HEK293T (cell line): ENCODE data around the gene CTNNBL1.

Experiments used
- CTCF ChIA-PET: fragments of 350-600 bp; formaldehyde crosslinking; extraction: SDS; loops from one replicate; lab custom pipeline; 2021; ENCODE audit warnings: antibody characterized with exemption, inconsistent platforms; lab: Yijun Ruan, JAX
- POLR2A ChIA-PET: fragments of 350-600 bp; formaldehyde crosslinking; extraction: SDS; loops from one replicate; lab custom pipeline; 2020; ENCODE audit warnings: antibody characterized with exemption, inconsistent platforms; lab: Yijun Ruan, JAX
- DNase-seq: peaks from one replicate; pipeline ENCODE4 v3.0.0; 2012; ENCODE audit warnings: mixed read lengths; ENCODE audit errors: extremely low spot score
- ARNT ChIP-seq: fragments of 450-650 bp; IDR thresholded peaks from 2 replicates; pipeline ENCODE4 v1.6.1; 2017; ENCODE audit warnings: mild to moderate bottlenecking
- BHLHE40 ChIP-seq: fragments of 450-650 bp; IDR thresholded peaks from 2 replicates; pipeline ENCODE4 v1.6.1; 2016; ENCODE audit warnings: mild to moderate bottlenecking, moderate library complexity, borderline replicate concordance
- CTBP1 ChIP-seq: fragments of 450-650 bp; IDR thresholded peaks from 2 replicates; pipeline ENCODE4 v1.6.1; 2016; ENCODE audit warnings: borderline replicate concordance
- ELF4 ChIP-seq: fragments of 450-650 bp; IDR thresholded peaks from 2 replicates; pipeline ENCODE4 v1.6.1; 2017; ENCODE audit warnings: antibody characterized with exemption
- FOXA1 ChIP-seq: fragments of 450-650 bp; IDR thresholded peaks from 2 replicates; pipeline ENCODE4 v1.6.1; 2016; ENCODE audit warnings: mild to moderate bottlenecking
- FOXK2 ChIP-seq: fragments of 450-650 bp; IDR thresholded peaks from 2 replicates; pipeline ENCODE4 v1.6.1; 2016; ENCODE audit warnings: mild to moderate bottlenecking
- FOXM1 ChIP-seq: fragments of 450-650 bp; IDR thresholded peaks from 2 replicates; pipeline ENCODE4 v1.6.1; 2017; ENCODE audit warnings: mild to moderate bottlenecking, borderline replicate concordance
- HDGF ChIP-seq: fragments of 450-650 bp; IDR thresholded peaks from 2 replicates; pipeline ENCODE4 v1.6.1; 2017; ENCODE audit warnings: antibody characterized with exemption, borderline replicate concordance
- L3MBTL2 ChIP-seq: fragments of 450-650 bp; conservative IDR thresholded peaks from 2 replicates; pipeline ENCODE4 v1.6.1; 2016; ENCODE audit warnings: mild to moderate bottlenecking
- LEF1 ChIP-seq: fragments of 450-650 bp; IDR thresholded peaks from 2 replicates; pipeline ENCODE4 v1.6.1; 2017; ENCODE audit warnings: mild to moderate bottlenecking, borderline replicate concordance
- NFRKB ChIP-seq: fragments of 450-650 bp; IDR thresholded peaks from 2 replicates; pipeline ENCODE4 v1.6.1; 2016; ENCODE audit warnings: mild to moderate bottlenecking, moderate library complexity
- SP1 ChIP-seq: fragments of 450-650 bp; IDR thresholded peaks from 2 replicates; pipeline ENCODE4 v1.6.1; 2017
- SUZ12 ChIP-seq: fragments of 450-650 bp; IDR thresholded peaks from 2 replicates; pipeline ENCODE4 v1.6.1; 2016; ENCODE audit warnings: mild to moderate bottlenecking
- TARDBP ChIP-seq: fragments of 450-650 bp; IDR thresholded peaks from 2 replicates; pipeline ENCODE4 v1.6.1; 2016
- ZNF384 ChIP-seq: fragments of 450-650 bp; IDR thresholded peaks from 2 replicates; pipeline ENCODE4 v1.6.1; 2016
- TF ChIP-seq, protein P1 (sequence below): fragments of 450-650 bp; IDR thresholded peaks from 2 replicates; pipeline ENCODE4 v1.6.1; 2016

CTNNBL1 gene

GRCh38 chr20:37728635-37728983 is 34.8 kb downstream of the CTNNBL1 start:
- ChIA-PET CTCF (interaction anchor here (0.6 kb wide), 1 partner anchor 329 kb away, joined by 3 read pairs; no protein-coding TSS in a partner anchor), POLR2A (no interaction called here)
- no peak for TF ChIP-seq BHLHE40
- no peak for TF ChIP-seq HDGF
- TF ChIP-seq, protein P1, sequence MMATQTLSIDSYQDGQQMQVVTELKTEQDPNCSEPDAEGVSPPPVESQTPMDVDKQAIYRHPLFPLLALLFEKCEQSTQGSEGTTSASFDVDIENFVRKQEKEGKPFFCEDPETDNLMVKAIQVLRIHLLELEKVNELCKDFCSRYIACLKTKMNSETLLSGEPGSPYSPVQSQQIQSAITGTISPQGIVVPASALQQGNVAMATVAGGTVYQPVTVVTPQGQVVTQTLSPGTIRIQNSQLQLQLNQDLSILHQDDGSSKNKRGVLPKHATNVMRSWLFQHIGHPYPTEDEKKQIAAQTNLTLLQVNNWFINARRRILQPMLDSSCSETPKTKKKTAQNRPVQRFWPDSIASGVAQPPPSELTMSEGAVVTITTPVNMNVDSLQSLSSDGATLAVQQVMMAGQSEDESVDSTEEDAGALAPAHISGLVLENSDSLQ: no peak
- no peak for TF ChIP-seq ZNF384
- TF ChIP-seq NFRKB: no peak
- TF ChIP-seq TARDBP: no peak
- no peak for DNase-seq

DNA sequence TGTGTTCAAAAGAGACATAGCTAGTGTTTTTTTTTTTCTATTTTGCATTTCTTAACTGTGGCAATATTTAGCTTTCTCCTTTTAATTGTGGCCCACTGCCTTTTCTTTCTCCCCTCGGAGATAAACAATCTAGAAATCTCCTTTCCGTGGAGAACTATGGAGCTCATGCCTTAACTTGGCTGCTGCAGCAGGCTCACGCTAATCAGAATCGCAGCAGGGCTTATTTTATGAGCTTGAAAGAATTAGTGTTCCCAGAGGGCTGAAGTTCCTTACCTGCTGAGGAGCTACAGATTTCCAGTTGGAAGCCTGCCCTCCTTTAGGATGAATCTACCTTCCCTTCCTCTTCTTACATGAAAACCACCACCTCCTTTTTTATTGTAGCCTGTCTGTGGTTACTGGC is 35.6 kb downstream of the CTNNBL1 start:
- no peak for TF ChIP-seq FOXA1
- TF ChIP-seq ZNF384: no peak
- ChIA-PET CTCF (interaction anchor here (0.7 kb wide), 1 partner anchor 35 kb away, joined by 3 read pairs; no protein-coding TSS in a partner anchor), POLR2A (no interaction called here)
- peak; percentile 45 for DNase-seq

DNA sequence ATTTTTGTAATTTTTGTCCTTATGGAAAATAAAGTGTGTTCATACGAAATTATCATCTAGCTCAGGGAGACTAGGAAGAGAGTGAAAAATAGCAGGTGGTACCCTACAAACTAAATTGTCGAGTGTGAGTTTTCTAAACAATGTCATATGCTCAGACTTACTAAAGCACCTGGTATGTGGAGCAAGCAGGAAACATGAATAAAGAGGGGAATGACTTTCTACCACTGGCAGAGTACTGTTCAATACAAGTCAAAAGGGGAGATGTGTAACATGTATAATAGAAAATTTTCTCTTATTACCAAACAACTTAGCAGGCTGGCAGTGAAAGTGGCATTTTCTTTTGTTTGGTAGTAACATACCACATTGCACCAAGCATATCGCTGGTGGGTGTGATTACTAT is 36.1 kb downstream of the CTNNBL1 start:
- ChIA-PET CTCF (no interaction called here), POLR2A (no interaction called here)
- TF ChIP-seq BHLHE40 (no peak), FOXK2 (no peak), TARDBP (no peak), FOXA1 (no peak), ZNF384 (no peak), ELF4 (no peak), FOXM1 (no peak), CTBP1 (no peak)
- TF ChIP-seq, protein P1: no peak
- DNase-seq: no peak

DNA sequence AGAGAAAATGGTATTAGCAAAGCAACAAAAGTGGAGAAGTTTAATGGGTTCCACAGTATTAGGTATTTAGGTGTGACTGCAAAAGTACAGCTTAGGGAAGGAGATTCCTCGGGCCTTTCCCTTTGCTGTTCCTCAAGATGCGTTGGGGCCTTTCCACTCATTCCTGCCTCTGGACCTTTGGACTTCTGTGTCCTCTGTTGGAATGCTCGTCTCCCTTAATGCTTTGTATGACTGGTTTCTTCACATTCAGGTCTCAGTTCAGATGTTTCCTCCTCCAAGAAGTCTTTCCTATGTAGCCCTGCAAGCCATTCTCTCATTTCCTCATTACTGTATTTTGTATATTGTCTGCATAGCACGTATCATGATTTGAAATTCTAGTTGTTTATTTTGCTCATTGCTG is 39.6 kb downstream of the CTNNBL1 start:
- no peak for DNase-seq
- TF ChIP-seq FOXA1 (no peak), NFRKB (no peak), L3MBTL2 (no peak), LEF1 (no peak), FOXM1 (no peak), SP1 (no peak), ELF4 (no peak), TARDBP (no peak), ZNF384 (no peak), ARNT (no peak), BHLHE40 (no peak), FOXK2 (no peak), SUZ12 (no peak), HDGF (no peak), CTBP1 (no peak)
- TF ChIP-seq, protein P1: no peak
- CTCF ChIA-PET: no interaction called here
- POLR2A ChIA-PET: no interaction called here

- CTCF ChIA-PET: no interaction called here
- POLR2A ChIA-PET: interaction anchor here (1.2 kb wide), 1 partner anchor 19 kb away, joined by 3 read pairs; no protein-coding TSS in a partner anchor
- DNase-seq: no peak
- TF ChIP-seq BHLHE40 (no peak), L3MBTL2 (no peak), ZNF384 (no peak), SUZ12 (no peak), ELF4 (no peak), LEF1 (no peak), FOXA1 (no peak), SP1 (no peak), CTBP1 (no peak), HDGF (no peak), NFRKB (no peak), ARNT (no peak), FOXK2 (no peak), FOXM1 (no peak)
- TF ChIP-seq, protein P1: no peak
These were observed 40.6 kb downstream of the CTNNBL1 start for GRCh38 chr20:37734228-37734985.

GRCh38 chr20:37735541-37735940 is 41.7 kb downstream of the CTNNBL1 start:
- DNase-seq: no peak
- no peak for TF ChIP-seq SP1
- no peak for TF ChIP-seq L3MBTL2
- no peak for TF ChIP-seq LEF1
- ChIA-PET POLR2A (interaction anchor here (1.2 kb wide), 1 partner anchor 18 kb away, joined by 3 read pairs; no protein-coding TSS in a partner anchor), CTCF (no interaction called here)
